Adrenal gland (tissue), 12 donors: Measurements from ENCODE around the gene SPAG9. TPM values are rescaled to one million over a fixed set of nuclear protein-coding genes. Genes with fewer than 3 reads are reported as not detected.

Experiments
- DNase-seq, 7 donors: peaks; one replicate each; pipeline ENCODE4 v3.0.0-alpha.2; 2019 to 2020
- H3K27ac ChIP-seq, 5 donors: fragments of 200-600 bp; sonication (generic) in 4 of 5; 1 replicate in 3 of 5; 2 replicates in 2 of 5; pipeline versions ENCODE4 v1.5.1 to v1.8.0; 2016 to 2020; ENCODE audit warnings: mild to moderate bottlenecking in 1 of 5
- H3K27me3 ChIP-seq: fragments of 200-600 bp; 2 replicates; pipeline ENCODE4 v1.8.0; 2021
- H3K36me3 ChIP-seq, 2 donors: fragments of 200-600 bp; replicated peaks in 1 of 2; 1 replicate in 1 of 2; 2 replicates in 1 of 2; pipeline versions ENCODE4 v1.5.1 to v1.8.0; 2018 to 2022
- H3K4me1 ChIP-seq, 2 donors: fragments of 200-600 bp; replicated peaks in 1 of 2; 1 replicate in 1 of 2; 2 replicates in 1 of 2; pipeline versions ENCODE4 v1.5.1 to v1.8.0; 2018 to 2021
- H3K4me3 ChIP-seq, 4 donors: fragments of 200-600 bp; sonication (generic) in 3 of 4; one replicate each; pipeline ENCODE4 v1.5.1; 2016 to 2018
- H3K9me3 ChIP-seq, 3 donors: fragments of 200-600 bp; sonication (generic) in 1 of 3; replicated peaks in 1 of 3; 1 replicate in 2 of 3; 2 replicates in 1 of 3; pipeline versions ENCODE4 v1.5.1 to v1.8.0; 2016 to 2021
- POLR2A ChIP-seq, 2 donors: fragments of 450-650 bp; IDR thresholded peaks; one replicate each; pipeline ENCODE4 v1.6.1; 2017; ENCODE audit warnings: antibody characterized with exemption in 2 of 2, mild to moderate bottlenecking in 2 of 2, moderate library complexity in 1 of 2
- WGBS, 4 donors: extraction: QIAGEN DNeasy Blood & Tissue Kit in 2 of 4; methylation state at CpG; one replicate each; pipeline versions ENCODE4 v1.1.5 to v1.1.7; 2013 to 2017; 5-methylcytosine and 5-hydroxymethylcytosine counted together
- intact Hi-C, 2 donors: fragments of 100-400 bp; cut with DNase I; formaldehyde crosslinking; loops; one replicate each; pipeline versions ENCODE4 v1.14.1 to v1.15.0; 2022 to 2023
- polyA plus RNA-seq, 3 donors: library from polyadenylated mRNA; stranded (reverse); fragments of 200-250 nt in 2 of 3; fragments of 350-450 nt in 1 of 3; fragmentation: Illumina TruSeq in 1 of 3; extraction: RNeasy Lipid Tissue Mini Kit (QIAGEN cat#74804) in 1 of 3; gene quantifications; one replicate each; pipeline ENCODE4 v1.2.3, GENCODE V29; 2013 to 2014
- total RNA-seq, 9 donors: library from RNA; depleted of rRNA in 4 of 9; stranded (reverse); fragments of >200 nt in 4 of 9; fragments of 120-200 nt in 1 of 9; fragmentation: NEBNext Ultra II Directional in 1 of 9; extraction: Animal tissue kit (Norgen Biotek cat#: 25700) in 1 of 9; gene quantifications; one replicate each; pipeline versions ENCODE4 v1.1.0 to v1.2.4, GENCODE V29; 2013 to 2023
- TF ChIP-seq, protein P1 (sequence below), 6 experiments: fragments of 450-650 bp in 4 of 6; fragments of 200-600 bp in 2 of 6; sonication (generic) in 1 of 6; IDR thresholded peaks; 1 replicate in 5 of 6; 2 replicates in 1 of 6; pipeline versions ENCODE4 v1.5.1 to v1.8.0; 2016 to 2021; ENCODE audit warnings: antibody characterized with exemption in 6 of 6, mild to moderate bottlenecking in 2 of 6, moderate library complexity in 1 of 6
- donor health status: healthy with polysubstance abuse.
- donor health status: Bipolar disorder and iron deficiency.
- donor health status: DM: yes; HTN: yes; CAD: no.
- donor health status: DM: no; HTN: no; CAD: no.
- donor health status: DM: no; HTN: no; CAD: no.
- donor health status: DM: yes; HTN: yes; CAD: no.

Gene SPAG9
- total and polyA plus RNA-seq, 12 donors: 23.5 to 99.8 (median 62.9) TPM

- H3K27ac ChIP-seq: peak overlapping the region in 1 of 5 donors; percentile 33
- no peaks in the 10 kb centered on the region for H3K36me3 ChIP-seq
These were observed 203.8 kb downstream of the SPAG9 start for GRCh38 chr17:50916708-50917417.

DNA sequence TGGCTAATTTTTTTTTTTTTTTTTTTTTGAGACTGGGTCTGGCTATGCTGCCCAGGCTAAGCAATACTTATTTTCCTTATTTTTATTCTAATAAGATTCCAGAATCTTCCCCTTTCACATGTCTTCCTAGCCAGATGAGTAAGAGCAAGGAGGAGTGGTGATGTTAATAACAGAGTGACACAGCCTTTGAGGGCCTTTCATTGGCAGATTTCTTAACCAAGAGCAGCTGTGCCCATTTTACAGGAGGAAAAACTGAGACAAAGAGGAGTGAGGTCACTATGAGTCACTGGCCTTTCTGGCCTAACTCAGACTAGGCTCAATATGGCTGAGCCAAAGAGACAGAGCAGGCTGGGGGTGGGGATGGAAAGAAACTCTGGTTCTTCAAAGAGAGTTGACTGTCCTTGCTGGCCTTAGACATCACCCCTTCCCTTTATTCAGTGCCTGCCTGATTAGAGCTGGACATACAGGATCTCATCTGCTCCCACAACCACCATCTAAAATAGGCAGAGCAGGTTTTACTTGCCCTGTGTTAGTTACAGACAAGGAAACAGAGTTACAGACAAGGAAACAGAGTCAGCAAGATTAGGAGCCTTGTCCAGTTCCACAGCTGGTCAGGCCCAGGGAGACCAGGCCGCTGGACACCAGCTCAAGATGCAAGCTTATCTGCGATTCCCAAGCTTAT, 204.5 kb downstream of the SPAG9 start:
- no peak overlapping the region for H3K4me3 ChIP-seq
- H3K27me3 ChIP-seq: no peaks in the 10 kb centered on the region
- WGBS, 4 donors: 73 to 100% (median 98%) methylated on average over 1 to 2 of the region's 2 CpGs
- no peaks in the 10 kb centered on the region for H3K9me3 ChIP-seq
- peak overlapping the region in 1 of 5 donors; percentile 33 for H3K27ac ChIP-seq
- no peaks in the 10 kb centered on the region for H3K36me3 ChIP-seq
- TF ChIP-seq POLR2A (IDR thresholded peaks at IDR 0.05): no peak
- TF ChIP-seq, protein P1, sequence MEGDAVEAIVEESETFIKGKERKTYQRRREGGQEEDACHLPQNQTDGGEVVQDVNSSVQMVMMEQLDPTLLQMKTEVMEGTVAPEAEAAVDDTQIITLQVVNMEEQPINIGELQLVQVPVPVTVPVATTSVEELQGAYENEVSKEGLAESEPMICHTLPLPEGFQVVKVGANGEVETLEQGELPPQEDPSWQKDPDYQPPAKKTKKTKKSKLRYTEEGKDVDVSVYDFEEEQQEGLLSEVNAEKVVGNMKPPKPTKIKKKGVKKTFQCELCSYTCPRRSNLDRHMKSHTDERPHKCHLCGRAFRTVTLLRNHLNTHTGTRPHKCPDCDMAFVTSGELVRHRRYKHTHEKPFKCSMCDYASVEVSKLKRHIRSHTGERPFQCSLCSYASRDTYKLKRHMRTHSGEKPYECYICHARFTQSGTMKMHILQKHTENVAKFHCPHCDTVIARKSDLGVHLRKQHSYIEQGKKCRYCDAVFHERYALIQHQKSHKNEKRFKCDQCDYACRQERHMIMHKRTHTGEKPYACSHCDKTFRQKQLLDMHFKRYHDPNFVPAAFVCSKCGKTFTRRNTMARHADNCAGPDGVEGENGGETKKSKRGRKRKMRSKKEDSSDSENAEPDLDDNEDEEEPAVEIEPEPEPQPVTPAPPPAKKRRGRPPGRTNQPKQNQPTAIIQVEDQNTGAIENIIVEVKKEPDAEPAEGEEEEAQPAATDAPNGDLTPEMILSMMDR (IDR thresholded peaks at IDR 0.05): no peak
- H3K4me1 ChIP-seq: peaks cover 0 to 7% of the 10 kb centered on the region in 2 donors
- intact Hi-C loops: no loop called here
- no peak for DNase-seq

More at GRCh38 chr17:50916708-50917417, 203.8 kb downstream of the SPAG9 start:
- no peak for DNase-seq
- Histone ChIP-seq H3K9me3 (no peaks in the 10 kb centered on the region), H3K27me3 (no peaks in the 10 kb centered on the region), H3K4me3 (no peak overlapping the region), H3K4me1 (peaks cover 0 to 7% of the 10 kb centered on the region in 2 donors)
- TF ChIP-seq POLR2A (IDR thresholded peaks at IDR 0.05): no peak
- TF ChIP-seq, protein P1 (IDR thresholded peaks at IDR 0.05): no peak
- 75 to 85% (median 83%) methylated on average over 8 to 18 of the region's 18 CpGs for WGBS, 4 donors
- intact Hi-C loops: no loop called here

- Histone ChIP-seq H3K4me3 (no peak overlapping the region), H3K36me3 (no peaks in the 10 kb centered on the region), H3K27ac (no peak overlapping the region), H3K9me3 (no peaks in the 10 kb centered on the region), H3K27me3 (no peaks in the 10 kb centered on the region), H3K4me1 (peaks cover 0 to 6% of the 10 kb centered on the region in 2 donors)
- intact Hi-C loops: no loop called here
- TF ChIP-seq, protein P1 (IDR thresholded peaks at IDR 0.05): no peak
- TF ChIP-seq POLR2A (IDR thresholded peaks at IDR 0.05): no peak
- DNase-seq: no peak
- 84 to 92% (median 89%) methylated on average over 8 to 11 of the region's 11 CpGs for WGBS, 4 donors
These were observed 206.1 kb downstream of the SPAG9 start for GRCh38 chr17:50914505-50915063.

DNA sequence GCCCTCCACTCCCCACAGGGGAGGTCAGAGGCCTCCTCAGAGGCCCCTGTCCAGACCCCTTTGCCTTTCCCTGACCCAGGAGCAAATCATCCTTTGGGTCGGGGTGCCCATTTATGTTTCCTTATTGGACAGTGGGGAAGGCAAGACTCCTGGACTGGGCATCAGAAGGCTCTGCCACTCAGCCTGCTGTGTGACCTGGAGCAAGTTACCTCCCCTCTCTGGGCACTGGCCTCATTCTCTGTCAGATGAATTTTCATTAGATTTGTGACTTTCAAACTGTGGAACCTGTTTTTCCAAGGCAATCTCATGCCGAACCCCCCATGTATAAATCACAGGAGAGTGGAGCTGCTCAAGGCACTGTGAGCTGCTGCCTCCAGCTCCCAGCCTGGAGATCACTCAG, 207.5 kb downstream of the SPAG9 start:
- no peaks in the 10 kb centered on the region for H3K4me1 ChIP-seq
- no peak for DNase-seq
- no peaks in the 10 kb centered on the region for H3K9me3 ChIP-seq
- H3K27me3 ChIP-seq: no peaks in the 10 kb centered on the region
- WGBS, 4 donors: 54 to 81% (median 73%) methylated on average over 1 to 2 of the region's 2 CpGs
- H3K4me3 ChIP-seq: no peak overlapping the region
- no peaks in the 10 kb centered on the region for H3K36me3 ChIP-seq
- intact Hi-C loops: no loop called here
- no peak for TF ChIP-seq POLR2A (IDR thresholded peaks at IDR 0.05)
- H3K27ac ChIP-seq: no peak overlapping the region

Other genes starting within 250 kb of the SPAG9 start
- gene NME1, start 32.7 kb upstream of the SPAG9 start, total RNA-seq: 100 to 1,000 TPM in 2 of 9 donors, 10 to 100 TPM in 7; 17.0 to 146 (median 59.9) TPM
- 100 to 1,000 TPM in 2 of 3 donors, 10 to 100 TPM in 1; 79.4 to 222 (median 193) TPM for gene NME1, start 32.7 kb upstream of the SPAG9 start, polyA plus RNA-seq
- 100 to 1,000 TPM; 271 to 502 (median 409) TPM for gene NME2, start 45.5 kb upstream of the SPAG9 start, total RNA-seq
- 100 to 1,000 TPM; 336 to 644 (median 393) TPM for gene NME2, start 45.5 kb upstream of the SPAG9 start, polyA plus RNA-seq
- gene MBTD1, start 139.2 kb upstream of the SPAG9 start, total RNA-seq: 10 to 100 TPM in 6 of 9 donors, 1 to 10 TPM in 3; 5.5 to 20.0 (median 12.7) TPM
- 10 to 100 TPM in 1 of 3 donors, 1 to 10 TPM in 2; 7.2 to 10.5 (median 7.6) TPM for gene MBTD1, start 139.2 kb upstream of the SPAG9 start, polyA plus RNA-seq
- gene UTP18, start 139.7 kb upstream of the SPAG9 start, total RNA-seq: 10 to 100 TPM; 19.1 to 36.5 (median 29.5) TPM
- 10 to 100 TPM; 12.5 to 29.1 (median 22.5) TPM for gene UTP18, start 139.7 kb upstream of the SPAG9 start, polyA plus RNA-seq